Right atrium auricular region (tissue), 2 donors: Measurements from ENCODE around the gene MND1. TPM values are rescaled to one million over a fixed set of nuclear protein-coding genes. Genes with fewer than 3 reads are reported as not detected.

Source experiments
- DNase-seq: peaks from one replicate; pipeline ENCODE4 v3.0.0-alpha.2; 2019; ENCODE audit warnings: low spot score
- H3K27ac ChIP-seq, 2 donors: fragments of 200-600 bp; sonication (generic); 1 replicate in 1 of 2; 2 replicates in 1 of 2; pipeline ENCODE4 v1.5.1; 2016 to 2019
- H3K27me3 ChIP-seq, 2 donors: fragments of 200-600 bp; sonication (generic); one replicate each; pipeline versions ENCODE4 v1.5.1 to v1.6.0; 2017 to 2019
- H3K36me3 ChIP-seq: fragments of 200-600 bp; sonication (generic); one replicate; pipeline ENCODE4 v1.5.1; 2016
- H3K4me1 ChIP-seq, 2 donors: fragments of 200-600 bp; sonication (generic); one replicate each; pipeline versions ENCODE4 v1.5.1 to v1.6.0; 2017 to 2019
- H3K4me3 ChIP-seq, 2 donors: fragments of 200-600 bp; sonication (generic); 1 replicate in 1 of 2; 2 replicates in 1 of 2; pipeline ENCODE4 v1.5.1; 2017 to 2019; ENCODE audit warnings: mild to moderate bottlenecking in 1 of 2, moderate library complexity in 1 of 2
- H3K9me3 ChIP-seq, 2 donors: fragments of 200-600 bp; sonication (generic); one replicate each; pipeline ENCODE4 v1.5.1; 2019
- total RNA-seq, 2 donors: library from RNA; depleted of rRNA; stranded (reverse); fragments of >200 nt; gene quantifications; one replicate each; pipeline ENCODE4 v1.1.0, GENCODE V29; 2016
- TF ChIP-seq, protein P1 (sequence below), 2 donors: fragments of 200-600 bp; sonication (generic); IDR thresholded peaks; one replicate each; pipeline ENCODE4 v1.5.1; 2019; ENCODE audit warnings: antibody characterized with exemption in 2 of 2

MND1 gene
- total RNA-seq, 2 donors from 2014 or later = not detected

DNA sequence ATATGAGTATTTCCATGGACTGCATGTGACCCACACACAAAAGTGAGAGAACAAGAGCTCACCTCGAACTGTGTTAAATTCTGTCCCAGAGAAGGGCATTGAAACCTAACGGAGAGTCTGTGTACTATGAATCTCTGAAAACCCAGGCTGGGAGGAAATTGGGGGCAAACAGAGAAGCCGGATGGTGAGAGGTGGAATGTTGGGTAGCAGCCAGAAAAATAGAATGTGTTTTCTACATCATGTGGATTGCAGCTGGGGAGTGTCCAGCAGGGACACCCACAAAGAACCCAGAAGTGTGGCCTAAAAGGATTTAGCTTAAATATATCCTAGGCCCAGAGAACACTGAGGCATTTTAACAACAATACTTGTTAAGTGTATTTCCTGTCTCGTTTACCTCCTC lies 38.6 kb downstream of the MND1 start:
- no peak overlapping the region for H3K4me3 ChIP-seq
- H3K4me1 ChIP-seq = peaks cover 0 to 9% of the 10 kb centered on the region in 2 donors
- no peak overlapping the region for H3K27ac ChIP-seq
- DNase-seq = no peak
- H3K27me3 ChIP-seq = no peaks in the 10 kb centered on the region
- H3K36me3 ChIP-seq = no peaks in the 10 kb centered on the region
- no peaks in the 10 kb centered on the region for H3K9me3 ChIP-seq
- TF ChIP-seq, protein P1, sequence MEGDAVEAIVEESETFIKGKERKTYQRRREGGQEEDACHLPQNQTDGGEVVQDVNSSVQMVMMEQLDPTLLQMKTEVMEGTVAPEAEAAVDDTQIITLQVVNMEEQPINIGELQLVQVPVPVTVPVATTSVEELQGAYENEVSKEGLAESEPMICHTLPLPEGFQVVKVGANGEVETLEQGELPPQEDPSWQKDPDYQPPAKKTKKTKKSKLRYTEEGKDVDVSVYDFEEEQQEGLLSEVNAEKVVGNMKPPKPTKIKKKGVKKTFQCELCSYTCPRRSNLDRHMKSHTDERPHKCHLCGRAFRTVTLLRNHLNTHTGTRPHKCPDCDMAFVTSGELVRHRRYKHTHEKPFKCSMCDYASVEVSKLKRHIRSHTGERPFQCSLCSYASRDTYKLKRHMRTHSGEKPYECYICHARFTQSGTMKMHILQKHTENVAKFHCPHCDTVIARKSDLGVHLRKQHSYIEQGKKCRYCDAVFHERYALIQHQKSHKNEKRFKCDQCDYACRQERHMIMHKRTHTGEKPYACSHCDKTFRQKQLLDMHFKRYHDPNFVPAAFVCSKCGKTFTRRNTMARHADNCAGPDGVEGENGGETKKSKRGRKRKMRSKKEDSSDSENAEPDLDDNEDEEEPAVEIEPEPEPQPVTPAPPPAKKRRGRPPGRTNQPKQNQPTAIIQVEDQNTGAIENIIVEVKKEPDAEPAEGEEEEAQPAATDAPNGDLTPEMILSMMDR (IDR thresholded peaks at IDR 0.05) = no peak

DNA sequence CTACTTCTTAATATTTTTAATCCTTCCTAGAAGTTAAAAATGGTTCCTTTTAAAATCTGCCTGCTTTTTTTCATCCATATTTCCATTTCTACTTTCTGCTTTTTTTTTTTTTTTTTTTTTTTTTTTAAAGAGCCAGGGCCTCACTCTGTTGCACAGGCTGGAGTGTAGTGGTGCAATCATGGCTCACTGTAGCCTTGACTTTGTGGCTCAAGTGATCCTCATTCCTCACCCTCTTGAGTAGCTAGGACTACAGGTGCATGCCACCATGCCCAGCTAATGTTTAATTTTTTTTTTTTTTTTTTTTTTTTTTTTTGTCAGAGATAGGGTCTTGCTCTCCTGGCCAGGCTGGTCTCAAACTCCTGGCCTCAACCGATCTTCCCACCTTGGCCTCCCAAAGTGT lies 39.7 kb downstream of the MND1 start:
- Histone ChIP-seq H3K4me1 (peaks cover 0 to 9% of the 10 kb centered on the region in 2 donors), H3K9me3 (no peaks in the 10 kb centered on the region), H3K4me3 (no peak overlapping the region), H3K27ac (no peak overlapping the region), H3K27me3 (no peaks in the 10 kb centered on the region), H3K36me3 (no peaks in the 10 kb centered on the region)
- TF ChIP-seq, protein P1 (IDR thresholded peaks at IDR 0.05) = no peak
- DNase-seq = no peak

DNA sequence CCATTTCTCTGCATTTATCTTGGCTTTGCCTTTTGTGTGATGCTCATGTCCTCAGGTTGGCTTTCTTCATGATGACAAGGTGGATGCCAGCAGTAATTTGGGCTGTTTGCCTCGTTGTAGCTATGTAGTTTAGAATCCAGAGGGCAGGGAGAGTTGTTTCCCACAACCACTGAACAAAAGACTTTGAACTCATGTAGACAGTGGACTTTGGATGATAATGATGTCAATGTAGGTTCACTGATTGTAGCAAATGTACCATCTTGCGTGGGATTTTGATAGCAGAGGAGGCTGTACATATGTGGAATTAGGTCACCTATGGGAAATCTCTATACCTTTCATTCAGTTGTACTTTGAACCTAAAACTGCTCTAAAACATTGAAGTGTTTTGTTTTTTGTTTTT lies 41.3 kb downstream of the MND1 start:
- H3K4me3 ChIP-seq = no peak overlapping the region
- H3K9me3 ChIP-seq = no peaks in the 10 kb centered on the region
- no peak overlapping the region for H3K27ac ChIP-seq
- no peaks in the 10 kb centered on the region for H3K27me3 ChIP-seq
- peaks cover 0 to 9% of the 10 kb centered on the region in 2 donors for H3K4me1 ChIP-seq
- TF ChIP-seq, protein P1 (IDR thresholded peaks at IDR 0.05) = no peak
- H3K36me3 ChIP-seq = no peaks in the 10 kb centered on the region
- DNase-seq = no peak

DNA sequence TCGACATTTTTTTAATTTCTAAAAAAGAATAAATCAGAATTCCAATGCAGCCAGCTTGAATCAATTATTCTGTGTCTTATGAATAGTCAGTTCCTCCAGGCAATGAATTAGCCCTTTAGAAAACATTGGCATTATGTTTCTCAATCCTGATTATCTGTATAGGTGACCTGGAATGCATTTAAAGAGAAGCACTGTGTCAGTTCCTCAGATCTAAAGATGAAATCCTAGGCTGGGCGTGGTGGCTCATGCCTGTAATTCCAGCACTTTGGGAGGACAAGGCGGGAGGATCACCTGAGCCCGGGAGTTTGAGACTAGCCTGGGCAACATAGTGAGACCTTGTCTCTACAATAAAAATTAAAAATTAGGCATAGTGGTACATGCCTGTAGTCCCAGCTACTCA lies 43.5 kb downstream of the MND1 start:
- TF ChIP-seq, protein P1 (IDR thresholded peaks at IDR 0.05) = no peak
- no peak for DNase-seq

DNA sequence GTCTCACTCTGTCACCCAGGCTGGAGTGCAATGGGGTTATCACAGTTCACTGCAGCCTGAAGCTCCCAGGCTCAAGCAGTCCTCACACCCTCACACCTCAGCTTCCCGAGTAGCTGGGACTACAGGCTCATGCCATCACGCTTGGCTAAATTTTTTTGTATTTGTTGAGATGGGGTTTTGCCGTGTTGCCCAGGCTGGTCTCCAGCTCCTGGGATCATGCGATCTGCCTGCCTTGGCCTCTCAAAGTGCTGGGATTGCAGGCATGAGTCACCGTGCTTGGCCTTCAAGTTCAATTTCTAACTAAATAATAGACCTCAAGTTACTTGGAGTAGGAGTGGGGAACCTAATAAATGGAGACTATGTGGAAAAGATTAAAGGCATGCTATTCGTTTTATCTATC lies 48.9 kb downstream of the MND1 start:
- Histone ChIP-seq H3K36me3 (no peaks in the 10 kb centered on the region), H3K27me3 (no peaks in the 10 kb centered on the region), H3K4me1 (no peaks in the 10 kb centered on the region), H3K9me3 (no peaks in the 10 kb centered on the region), H3K4me3 (no peak overlapping the region), H3K27ac (no peak overlapping the region)
- no peak for DNase-seq
- TF ChIP-seq, protein P1 (IDR thresholded peaks at IDR 0.05) = no peak

More for the DNA sequence above, 43.5 kb downstream of the MND1 start:
- H3K4me3 ChIP-seq = no peak overlapping the region
- H3K27me3 ChIP-seq = no peaks in the 10 kb centered on the region
- no peaks in the 10 kb centered on the region for H3K36me3 ChIP-seq
- H3K9me3 ChIP-seq = no peaks in the 10 kb centered on the region
- peaks cover 0 to 7% of the 10 kb centered on the region in 2 donors for H3K4me1 ChIP-seq
- no peak overlapping the region for H3K27ac ChIP-seq

DNA sequence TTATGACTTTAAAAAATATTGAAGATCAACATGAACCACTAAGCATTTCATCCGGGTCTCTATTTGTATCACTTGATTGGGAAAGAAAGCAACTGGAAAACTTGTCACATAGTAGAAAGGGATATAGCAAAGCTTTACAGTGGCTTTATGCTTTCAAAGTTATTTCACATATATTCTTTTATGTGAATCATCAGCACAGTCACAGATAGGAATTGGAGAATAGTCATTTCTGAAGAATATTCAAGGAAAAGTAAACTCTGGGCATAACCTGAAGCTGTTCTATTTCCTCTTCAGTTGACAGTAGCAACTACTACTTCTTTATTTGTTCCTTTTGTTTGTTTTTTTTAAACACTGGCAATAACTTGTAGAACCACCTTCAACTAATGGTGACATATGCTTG lies 50.5 kb downstream of the MND1 start:
- Histone ChIP-seq H3K27ac (no peak overlapping the region), H3K4me1 (no peaks in the 10 kb centered on the region), H3K27me3 (no peaks in the 10 kb centered on the region), H3K4me3 (no peak overlapping the region), H3K9me3 (no peaks in the 10 kb centered on the region), H3K36me3 (no peaks in the 10 kb centered on the region)
- TF ChIP-seq, protein P1 (IDR thresholded peaks at IDR 0.05) = no peak
- DNase-seq = no peak
